IMR-90 (cell line): ENCODE data around the gene HACD2.

ENCODE experiments used
- BHLHE40 ChIP-seq: fragments of 150-350 bp; IDR thresholded peaks from 2 replicates; pipeline ENCODE4 v1.6.1; 2016; ENCODE audit warnings: mild to moderate bottlenecking, low read depth, low read length
- ELK1 ChIP-seq: fragments of 150-350 bp; IDR thresholded peaks from 2 replicates; pipeline ENCODE4 v1.6.1; 2016; ENCODE audit warnings: low read depth, mild to moderate bottlenecking, low read length, moderate library complexity, borderline replicate concordance
- FOS ChIP-seq: fragments of 150-350 bp; IDR thresholded peaks from 2 replicates; pipeline ENCODE4 v1.6.1; 2016; ENCODE audit warnings: low read depth, low read length
- MAFK ChIP-seq: IDR thresholded peaks from 2 replicates; pipeline ENCODE4 v1.6.1; 2012; ENCODE audit warnings: low read depth, low read length, improper control_type of control experiment
- MAZ ChIP-seq: IDR thresholded peaks from 2 replicates; pipeline ENCODE4 v1.6.1; 2012; ENCODE audit warnings: low read depth, mild to moderate bottlenecking, low read length, improper control_type of control experiment, moderate library complexity, borderline replicate concordance
- MXI1 ChIP-seq: IDR thresholded peaks from 2 replicates; pipeline ENCODE4 v1.6.1; 2012; ENCODE audit warnings: low read depth, mild to moderate bottlenecking, low read length, moderate library complexity, borderline replicate concordance
- POLR2A ChIP-seq: IDR thresholded peaks from 2 replicates; pipeline ENCODE4 v1.6.1; 2012; ENCODE audit warnings: mild to moderate bottlenecking, low read depth, low read length
- RAD21 ChIP-seq: IDR thresholded peaks from 2 replicates; pipeline ENCODE4 v1.6.1; 2012; ENCODE audit warnings: low read length, improper control_type of control experiment
- RFX5 ChIP-seq: IDR thresholded peaks from 2 replicates; pipeline ENCODE4 v1.8.0; 2012; ENCODE audit warnings: low read depth, mild to moderate bottlenecking, low read length, moderate library complexity
- SMC3 ChIP-seq: fragments of 150-350 bp; IDR thresholded peaks from 2 replicates; pipeline ENCODE4 v1.6.1; 2016; ENCODE audit warnings: low read depth, mild to moderate bottlenecking, antibody characterized with exemption, low read length, moderate library complexity
- TF ChIP-seq, protein P1 (sequence below): conservative IDR thresholded peaks from 2 replicates; pipeline ENCODE4 v1.5.1; 2012; ENCODE audit warnings: mild to moderate bottlenecking, low read depth, low read length, improper control_type of control experiment
- TF ChIP-seq, protein P2 (sequence below): fragments of 150-350 bp; IDR thresholded peaks from 2 replicates; pipeline ENCODE4 v1.6.1; 2017; ENCODE audit warnings: mild to moderate bottlenecking, antibody characterized with exemption, low read length, low read depth

GRCh38 chr3:123533554-123534159, 51.2 kb downstream of the HACD2 start:
- TF ChIP-seq RAD21 = no peak
- TF ChIP-seq, protein P1, sequence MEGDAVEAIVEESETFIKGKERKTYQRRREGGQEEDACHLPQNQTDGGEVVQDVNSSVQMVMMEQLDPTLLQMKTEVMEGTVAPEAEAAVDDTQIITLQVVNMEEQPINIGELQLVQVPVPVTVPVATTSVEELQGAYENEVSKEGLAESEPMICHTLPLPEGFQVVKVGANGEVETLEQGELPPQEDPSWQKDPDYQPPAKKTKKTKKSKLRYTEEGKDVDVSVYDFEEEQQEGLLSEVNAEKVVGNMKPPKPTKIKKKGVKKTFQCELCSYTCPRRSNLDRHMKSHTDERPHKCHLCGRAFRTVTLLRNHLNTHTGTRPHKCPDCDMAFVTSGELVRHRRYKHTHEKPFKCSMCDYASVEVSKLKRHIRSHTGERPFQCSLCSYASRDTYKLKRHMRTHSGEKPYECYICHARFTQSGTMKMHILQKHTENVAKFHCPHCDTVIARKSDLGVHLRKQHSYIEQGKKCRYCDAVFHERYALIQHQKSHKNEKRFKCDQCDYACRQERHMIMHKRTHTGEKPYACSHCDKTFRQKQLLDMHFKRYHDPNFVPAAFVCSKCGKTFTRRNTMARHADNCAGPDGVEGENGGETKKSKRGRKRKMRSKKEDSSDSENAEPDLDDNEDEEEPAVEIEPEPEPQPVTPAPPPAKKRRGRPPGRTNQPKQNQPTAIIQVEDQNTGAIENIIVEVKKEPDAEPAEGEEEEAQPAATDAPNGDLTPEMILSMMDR = no peak
- TF ChIP-seq POLR2A = no peak
- TF ChIP-seq FOS = no peak
- no peak for TF ChIP-seq BHLHE40
- no peak for TF ChIP-seq MAZ
- no peak for TF ChIP-seq MAFK
- TF ChIP-seq SMC3 = no peak
- TF ChIP-seq ELK1 = no peak
- TF ChIP-seq RFX5 = no peak
- TF ChIP-seq MXI1 = no peak
- TF ChIP-seq, protein P2, sequence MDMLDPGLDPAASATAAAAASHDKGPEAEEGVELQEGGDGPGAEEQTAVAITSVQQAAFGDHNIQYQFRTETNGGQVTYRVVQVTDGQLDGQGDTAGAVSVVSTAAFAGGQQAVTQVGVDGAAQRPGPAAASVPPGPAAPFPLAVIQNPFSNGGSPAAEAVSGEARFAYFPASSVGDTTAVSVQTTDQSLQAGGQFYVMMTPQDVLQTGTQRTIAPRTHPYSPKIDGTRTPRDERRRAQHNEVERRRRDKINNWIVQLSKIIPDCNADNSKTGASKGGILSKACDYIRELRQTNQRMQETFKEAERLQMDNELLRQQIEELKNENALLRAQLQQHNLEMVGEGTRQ = no peak
